Measurements from ENCODE around the gene APCS.

DNA sequence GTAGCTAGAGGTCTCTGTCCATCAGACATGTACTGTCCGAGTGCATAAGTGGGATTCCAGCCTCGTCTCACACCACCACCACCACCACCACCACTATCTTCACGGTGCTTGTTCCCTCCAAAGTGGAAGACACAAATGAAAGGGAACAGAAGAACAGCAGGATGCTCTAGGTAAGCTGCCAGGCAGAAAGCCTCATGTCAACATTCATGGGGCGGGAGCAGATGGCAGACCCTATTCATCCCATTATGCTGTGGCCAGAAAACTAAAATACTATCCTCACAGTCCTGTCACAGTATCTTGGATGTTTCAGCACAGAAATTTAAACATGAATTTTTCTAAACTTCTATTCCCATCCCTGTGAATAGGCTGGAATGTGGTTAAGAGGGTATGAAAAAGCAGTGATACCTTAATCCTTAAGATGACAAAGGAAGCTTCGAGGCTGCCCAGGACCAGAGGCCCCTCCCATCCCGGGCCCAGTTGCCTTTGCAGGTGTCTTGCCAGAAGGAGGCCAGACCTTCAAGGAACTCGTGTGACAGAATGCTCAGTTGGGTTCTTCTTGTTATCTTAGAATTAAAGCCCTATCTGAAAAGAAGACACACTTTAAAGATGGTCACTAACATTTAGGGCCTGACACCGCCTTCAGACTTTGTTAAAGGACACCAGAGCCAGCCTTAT, 24.7 kb downstream of the APCS start:
- TF ChIP-seq, protein P1, sequence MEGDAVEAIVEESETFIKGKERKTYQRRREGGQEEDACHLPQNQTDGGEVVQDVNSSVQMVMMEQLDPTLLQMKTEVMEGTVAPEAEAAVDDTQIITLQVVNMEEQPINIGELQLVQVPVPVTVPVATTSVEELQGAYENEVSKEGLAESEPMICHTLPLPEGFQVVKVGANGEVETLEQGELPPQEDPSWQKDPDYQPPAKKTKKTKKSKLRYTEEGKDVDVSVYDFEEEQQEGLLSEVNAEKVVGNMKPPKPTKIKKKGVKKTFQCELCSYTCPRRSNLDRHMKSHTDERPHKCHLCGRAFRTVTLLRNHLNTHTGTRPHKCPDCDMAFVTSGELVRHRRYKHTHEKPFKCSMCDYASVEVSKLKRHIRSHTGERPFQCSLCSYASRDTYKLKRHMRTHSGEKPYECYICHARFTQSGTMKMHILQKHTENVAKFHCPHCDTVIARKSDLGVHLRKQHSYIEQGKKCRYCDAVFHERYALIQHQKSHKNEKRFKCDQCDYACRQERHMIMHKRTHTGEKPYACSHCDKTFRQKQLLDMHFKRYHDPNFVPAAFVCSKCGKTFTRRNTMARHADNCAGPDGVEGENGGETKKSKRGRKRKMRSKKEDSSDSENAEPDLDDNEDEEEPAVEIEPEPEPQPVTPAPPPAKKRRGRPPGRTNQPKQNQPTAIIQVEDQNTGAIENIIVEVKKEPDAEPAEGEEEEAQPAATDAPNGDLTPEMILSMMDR (IDR thresholded peaks at IDR 0.05; ENCODE audit: control extremely low read depth in 1 of 3, insufficient read depth in 1 of 3, low read depth in 1 of 3, low read length in 3 of 3): no peak
- no peak for TF ChIP-seq EZH2 (IDR thresholded peaks at IDR 0.05; ENCODE audit: low read depth, low read length, severe bottlenecking)
- no peak for TF ChIP-seq BRCA1 (IDR thresholded peaks at IDR 0.05; ENCODE audit: low read depth, low read length)
- TF ChIP-seq JUND (IDR thresholded peaks at IDR 0.05; ENCODE audit: low read length): no peak

All from H1 (cell line).